K562 (cell line): ENCODE results near the gene TOR3A. TPM values are rescaled to one million over a fixed set of nuclear protein-coding genes. Genes with fewer than 3 reads are reported as not detected.
A peak's percentile ranks its signal among the peaks of the same experiment; 100 is the strongest.

Experiments used
- ARID2 ChIP-seq: fragments of 450-650 bp; IDR thresholded peaks from 2 replicates; pipeline ENCODE4 v1.6.1; 2017; ENCODE audit warnings: antibody characterized with exemption, mild to moderate bottlenecking
- KLF16 ChIP-seq: IDR thresholded peaks from 2 replicates; pipeline ENCODE4 v1.6.1; 2016; ENCODE audit warnings: antibody characterized with exemption
- LCOR ChIP-seq: sonication (generic); formaldehyde crosslinking; IDR thresholded peaks from 2 replicates; pipeline ENCODE4 v1.8.0; 2022; ENCODE audit warnings: mild to moderate bottlenecking, missing genetic modification reagents
- NR2C2 ChIP-seq, 2 experiments: fragments of 200-800 bp in 1 of 2; sonication (Bioruptor generic) in 1 of 2; sonication (generic) in 1 of 2; formaldehyde crosslinking in 1 of 2; IDR thresholded peaks; 2 replicates each; pipeline versions ENCODE4 v1.6.1 to v1.8.0; 2016 to 2022; ENCODE audit warnings: mild to moderate bottlenecking in 1 of 2, missing compliant biosample characterization in 1 of 2, missing genetic modification characterization in 1 of 2, missing genetic modification reagents in 1 of 2
- PHB ChIP-seq: fragments of 250-450 bp; sonication (Bioruptor Pico); IDR thresholded peaks from 2 replicates; pipeline ENCODE4 v1.5.0; 2021
- PHF8 ChIP-seq: fragments of 200-600 bp; sonication (generic); IDR thresholded peaks from 2 replicates; pipeline ENCODE4 v1.6.1; 2012; ENCODE audit warnings: mixed run types, mild to moderate bottlenecking, inconsistent platforms, low read length, moderate library complexity, borderline replicate concordance
- RAD21 ChIP-seq, 2 experiments: fragments of 250-450 bp in 1 of 2; fragments of 450-650 bp in 1 of 2; sonication (Bioruptor Pico) in 1 of 2; formaldehyde crosslinking in 1 of 2; IDR thresholded peaks in 1 of 2; conservative IDR thresholded peaks in 1 of 2; 2 replicates each; pipeline versions ENCODE4 v1.4.0 to v1.8.0; 2020 to 2022; ENCODE audit warnings: mild to moderate bottlenecking in 2 of 2, moderate library complexity in 1 of 2
- ZBTB7A ChIP-seq: IDR thresholded peaks from 2 replicates; pipeline ENCODE4 v1.6.1; 2011; ENCODE audit warnings: low read depth, mild to moderate bottlenecking, low read length, moderate library complexity, borderline replicate concordance; ENCODE audit not compliant: control insufficient read depth
- ZNF253 ChIP-seq: fragments of 250-450 bp; sonication (Bioruptor Pico); conservative IDR thresholded peaks from 2 replicates; pipeline ENCODE4 v1.6.1; 2021; ENCODE audit warnings: mild to moderate bottlenecking
- ZNF263 ChIP-seq: sonication (generic); formaldehyde crosslinking; IDR thresholded peaks from 2 replicates; pipeline ENCODE4 v1.8.0; 2022; ENCODE audit warnings: mild to moderate bottlenecking, missing genetic modification reagents, borderline replicate concordance
- ZNF41 ChIP-seq: fragments of 250-450 bp; sonication (Bioruptor Pico); conservative IDR thresholded peaks from 2 replicates; pipeline ENCODE4 v1.4.0; 2020; ENCODE audit warnings: mild to moderate bottlenecking
- polyA plus RNA-seq, 8 experiments: library from polyadenylated mRNA; depleted of rRNA in 4 of 8; stranded (reverse) in 5 of 8; unstranded in 3 of 8; fragments of >200 nt; fragmentation: Nextera tagmentation in 2 of 8; fragmentation: Illumina TruSeq in 1 of 8; extraction: Ambion mirVana in 2 of 8; extraction: Trizol in 1 of 8; gene quantifications; 2 replicates each; pipeline versions ENCODE4 v1.2.1 to v1.2.3, GENCODE V29; 2011 to 2014; ENCODE audit warnings: inconsistent platforms in 1 of 8, missing spikeins in 1 of 8
- total RNA-seq, 7 experiments: library from RNA; depleted of rRNA in 6 of 7; stranded (reverse); fragments of >200 nt in 6 of 7; fragmentation: Illumina TruSeq in 2 of 7; extraction: Trizol in 2 of 7; gene quantifications; 2 replicates each; pipeline versions ENCODE4 v1.2.1 to v1.2.3, GENCODE V29; 2011 to 2021; ENCODE audit warnings: low replicate concordance in 1 of 7
- TF ChIP-seq, protein P1 (sequence below): sonication (generic); formaldehyde crosslinking; IDR thresholded peaks from 2 replicates; pipeline ENCODE4 v1.8.1; 2023; ENCODE audit warnings: mild to moderate bottlenecking, missing genetic modification reagents
- TF ChIP-seq, protein P2 (sequence below): sonication (generic); formaldehyde crosslinking; IDR thresholded peaks from 2 replicates; pipeline ENCODE4 v1.8.1; 2023; ENCODE audit warnings: mild to moderate bottlenecking, missing genetic modification reagents
- TF ChIP-seq, protein P3 (sequence below): fragments of 250-450 bp; sonication (Bioruptor Pico); IDR thresholded peaks from 2 replicates; pipeline ENCODE4 v1.4.0; 2020; ENCODE audit warnings: mild to moderate bottlenecking
- TF ChIP-seq, protein P4 (sequence below): sonication (generic); formaldehyde crosslinking; IDR thresholded peaks from 2 replicates; pipeline ENCODE4 v1.8.1; 2023; ENCODE audit warnings: mild to moderate bottlenecking, missing genetic modification reagents, moderate library complexity
- TF ChIP-seq, protein P5 (sequence below): sonication (generic); formaldehyde crosslinking; IDR thresholded peaks from 2 replicates; pipeline ENCODE4 v1.8.1; 2023; ENCODE audit warnings: mild to moderate bottlenecking, missing genetic modification reagents

Gene TOR3A
- total and polyA plus RNA-seq, 9 of the 15 experiments (the other 6 are each of a cell fraction or from before 2014, with no cell fraction given), result 7.9 to 94.5 (median 39.7) TPM

DNA sequence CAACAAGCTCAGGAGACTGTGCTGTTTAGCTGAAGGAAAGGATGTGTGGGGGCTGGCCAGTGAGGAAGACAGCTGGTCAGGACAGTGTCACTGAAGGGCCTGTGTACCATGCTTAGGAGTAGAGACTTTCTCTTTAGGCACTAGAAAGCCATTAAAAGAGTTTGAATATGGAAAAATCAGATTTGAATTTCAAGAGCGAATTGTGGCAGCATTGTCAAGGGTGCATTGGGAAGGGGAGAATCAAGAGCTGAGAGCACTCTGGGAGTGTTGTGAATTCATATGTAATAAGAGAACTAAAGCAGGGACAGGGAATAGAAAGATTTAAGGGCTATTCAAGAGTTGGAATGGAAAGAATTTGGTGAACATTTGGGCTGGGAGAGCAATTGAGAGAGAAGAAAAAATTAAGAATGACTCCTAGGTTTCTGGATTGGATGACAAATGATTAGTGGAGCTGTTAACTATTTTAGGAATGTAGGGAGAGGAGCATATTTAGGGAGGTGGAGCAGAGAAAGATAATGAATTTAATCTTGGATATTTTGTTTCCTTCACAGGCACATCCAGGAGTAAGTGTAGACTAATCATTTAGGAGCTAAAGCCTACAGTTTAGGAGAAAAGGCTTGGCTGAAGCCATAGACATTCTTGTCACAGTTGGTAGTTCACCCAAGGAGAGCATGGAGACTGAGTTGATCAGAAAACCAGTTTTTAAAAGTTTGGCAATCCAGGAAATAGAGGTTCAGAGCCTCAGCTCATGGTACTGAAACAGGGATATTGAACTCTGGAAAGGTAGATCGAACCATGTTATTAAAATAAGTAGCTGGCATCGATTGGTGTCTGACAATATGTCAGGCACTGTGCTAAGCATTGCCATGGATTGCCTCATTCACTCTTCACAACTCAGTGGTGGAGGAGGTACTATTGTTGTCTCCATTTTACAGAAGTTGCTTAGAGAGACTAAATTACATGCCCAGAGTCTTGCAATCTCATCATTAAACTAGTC, 23.1 kb upstream of the TOR3A start (continued):
- no peak for TF ChIP-seq RAD21 (CRISPR knock-in tag; conservative IDR thresholded peaks at IDR 0.05 in 1 of 2, IDR thresholded peaks at IDR 0.05 in 1 of 2)
- no peak for TF ChIP-seq PHF8
- TF ChIP-seq, protein P1, sequence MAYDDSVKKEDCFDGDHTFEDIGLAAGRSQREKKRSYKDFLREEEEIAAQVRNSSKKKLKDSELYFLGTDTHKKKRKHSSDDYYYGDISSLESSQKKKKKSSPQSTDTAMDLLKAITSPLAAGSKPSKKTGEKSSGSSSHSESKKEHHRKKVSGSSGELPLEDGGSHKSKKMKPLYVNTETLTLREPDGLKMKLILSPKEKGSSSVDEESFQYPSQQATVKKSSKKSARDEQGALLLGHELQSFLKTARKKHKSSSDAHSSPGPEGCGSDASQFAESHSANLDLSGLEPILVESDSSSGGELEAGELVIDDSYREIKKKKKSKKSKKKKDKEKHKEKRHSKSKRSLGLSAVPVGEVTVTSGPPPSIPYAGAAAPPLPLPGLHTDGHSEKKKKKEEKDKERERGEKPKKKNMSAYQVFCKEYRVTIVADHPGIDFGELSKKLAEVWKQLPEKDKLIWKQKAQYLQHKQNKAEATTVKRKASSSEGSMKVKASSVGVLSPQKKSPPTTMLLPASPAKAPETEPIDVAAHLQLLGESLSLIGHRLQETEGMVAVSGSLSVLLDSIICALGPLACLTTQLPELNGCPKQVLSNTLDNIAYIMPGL (CRISPR knock-in tag), result no peak
- no peak for TF ChIP-seq LCOR
- TF ChIP-seq ZNF263 (CRISPR knock-in tag), result no peak
- no peak for TF ChIP-seq ZBTB7A
- TF ChIP-seq, protein P2, sequence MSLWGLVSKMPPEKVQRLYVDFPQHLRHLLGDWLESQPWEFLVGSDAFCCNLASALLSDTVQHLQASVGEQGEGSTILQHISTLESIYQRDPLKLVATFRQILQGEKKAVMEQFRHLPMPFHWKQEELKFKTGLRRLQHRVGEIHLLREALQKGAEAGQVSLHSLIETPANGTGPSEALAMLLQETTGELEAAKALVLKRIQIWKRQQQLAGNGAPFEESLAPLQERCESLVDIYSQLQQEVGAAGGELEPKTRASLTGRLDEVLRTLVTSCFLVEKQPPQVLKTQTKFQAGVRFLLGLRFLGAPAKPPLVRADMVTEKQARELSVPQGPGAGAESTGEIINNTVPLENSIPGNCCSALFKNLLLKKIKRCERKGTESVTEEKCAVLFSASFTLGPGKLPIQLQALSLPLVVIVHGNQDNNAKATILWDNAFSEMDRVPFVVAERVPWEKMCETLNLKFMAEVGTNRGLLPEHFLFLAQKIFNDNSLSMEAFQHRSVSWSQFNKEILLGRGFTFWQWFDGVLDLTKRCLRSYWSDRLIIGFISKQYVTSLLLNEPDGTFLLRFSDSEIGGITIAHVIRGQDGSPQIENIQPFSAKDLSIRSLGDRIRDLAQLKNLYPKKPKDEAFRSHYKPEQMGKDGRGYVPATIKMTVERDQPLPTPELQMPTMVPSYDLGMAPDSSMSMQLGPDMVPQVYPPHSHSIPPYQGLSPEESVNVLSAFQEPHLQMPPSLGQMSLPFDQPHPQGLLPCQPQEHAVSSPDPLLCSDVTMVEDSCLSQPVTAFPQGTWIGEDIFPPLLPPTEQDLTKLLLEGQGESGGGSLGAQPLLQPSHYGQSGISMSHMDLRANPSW (CRISPR knock-in tag), result no peak
- TF ChIP-seq, protein P3, sequence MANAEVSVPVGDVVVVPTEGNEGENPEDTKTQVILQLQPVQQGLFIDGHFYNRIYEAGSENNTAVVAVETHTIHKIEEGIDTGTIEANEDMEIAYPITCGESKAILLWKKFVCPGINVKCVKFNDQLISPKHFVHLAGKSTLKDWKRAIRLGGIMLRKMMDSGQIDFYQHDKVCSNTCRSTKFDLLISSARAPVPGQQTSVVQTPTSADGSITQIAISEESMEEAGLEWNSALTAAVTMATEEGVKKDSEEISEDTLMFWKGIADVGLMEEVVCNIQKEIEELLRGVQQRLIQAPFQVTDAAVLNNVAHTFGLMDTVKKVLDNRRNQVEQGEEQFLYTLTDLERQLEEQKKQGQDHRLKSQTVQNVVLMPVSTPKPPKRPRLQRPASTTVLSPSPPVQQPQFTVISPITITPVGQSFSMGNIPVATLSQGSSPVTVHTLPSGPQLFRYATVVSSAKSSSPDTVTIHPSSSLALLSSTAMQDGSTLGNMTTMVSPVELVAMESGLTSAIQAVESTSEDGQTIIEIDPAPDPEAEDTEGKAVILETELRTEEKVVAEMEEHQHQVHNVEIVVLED (CRISPR knock-in tag), result no peak; the same call in 1 of the 2 replicates
- 0 out of 2 replicates have a peak, but pooled peaks have one; percentile 12 for TF ChIP-seq ZNF41 (CRISPR knock-in tag)
- TF ChIP-seq, protein P4, sequence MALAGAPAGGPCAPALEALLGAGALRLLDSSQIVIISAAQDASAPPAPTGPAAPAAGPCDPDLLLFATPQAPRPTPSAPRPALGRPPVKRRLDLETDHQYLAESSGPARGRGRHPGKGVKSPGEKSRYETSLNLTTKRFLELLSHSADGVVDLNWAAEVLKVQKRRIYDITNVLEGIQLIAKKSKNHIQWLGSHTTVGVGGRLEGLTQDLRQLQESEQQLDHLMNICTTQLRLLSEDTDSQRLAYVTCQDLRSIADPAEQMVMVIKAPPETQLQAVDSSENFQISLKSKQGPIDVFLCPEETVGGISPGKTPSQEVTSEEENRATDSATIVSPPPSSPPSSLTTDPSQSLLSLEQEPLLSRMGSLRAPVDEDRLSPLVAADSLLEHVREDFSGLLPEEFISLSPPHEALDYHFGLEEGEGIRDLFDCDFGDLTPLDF, result no peak
- no peak for TF ChIP-seq NR2C2 (CRISPR knock-in tag; IDR thresholded peaks at IDR 0.05)
- TF ChIP-seq NR2C2 (tag; IDR thresholded peaks at IDR 0.05), result peak; percentile 59; the same call in 1 of the 2 replicates
- no peak for TF ChIP-seq ARID2
- TF ChIP-seq, protein P5, sequence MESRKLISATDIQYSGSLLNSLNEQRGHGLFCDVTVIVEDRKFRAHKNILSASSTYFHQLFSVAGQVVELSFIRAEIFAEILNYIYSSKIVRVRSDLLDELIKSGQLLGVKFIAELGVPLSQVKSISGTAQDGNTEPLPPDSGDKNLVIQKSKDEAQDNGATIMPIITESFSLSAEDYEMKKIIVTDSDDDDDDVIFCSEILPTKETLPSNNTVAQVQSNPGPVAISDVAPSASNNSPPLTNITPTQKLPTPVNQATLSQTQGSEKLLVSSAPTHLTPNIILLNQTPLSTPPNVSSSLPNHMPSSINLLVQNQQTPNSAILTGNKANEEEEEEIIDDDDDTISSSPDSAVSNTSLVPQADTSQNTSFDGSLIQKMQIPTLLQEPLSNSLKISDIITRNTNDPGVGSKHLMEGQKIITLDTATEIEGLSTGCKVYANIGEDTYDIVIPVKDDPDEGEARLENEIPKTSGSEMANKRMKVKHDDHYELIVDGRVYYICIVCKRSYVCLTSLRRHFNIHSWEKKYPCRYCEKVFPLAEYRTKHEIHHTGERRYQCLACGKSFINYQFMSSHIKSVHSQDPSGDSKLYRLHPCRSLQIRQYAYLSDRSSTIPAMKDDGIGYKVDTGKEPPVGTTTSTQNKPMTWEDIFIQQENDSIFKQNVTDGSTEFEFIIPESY (CRISPR knock-in tag), result no peak
- TF ChIP-seq PHB (CRISPR knock-in tag), result no peak
- no peak for TF ChIP-seq KLF16
- no peak for TF ChIP-seq ZNF253 (CRISPR knock-in tag)
